Muscle layer of colon (tissue), 2 donors: Measurements from ENCODE around the gene LPCAT1.

Experiments
- H3K27ac ChIP-seq: one replicate; pipeline ENCODE4 v1.7.0; 2013; ENCODE audit warnings: low read depth, mild to moderate bottlenecking, low read length, moderate library complexity
- H3K27me3 ChIP-seq, 2 donors: one replicate each; pipeline ENCODE4 v1.7.0; 2013; ENCODE audit warnings: low read length in 2 of 2, mild to moderate bottlenecking in 2 of 2; ENCODE audit not compliant: insufficient read depth in 2 of 2, control insufficient read depth in 1 of 2
- H3K36me3 ChIP-seq: one replicate; pipeline ENCODE4 v1.7.0; 2013; ENCODE audit warnings: mild to moderate bottlenecking, low read length; ENCODE audit not compliant: insufficient read depth
- H3K4me1 ChIP-seq: one replicate; pipeline ENCODE4 v1.7.0; 2013; ENCODE audit warnings: mild to moderate bottlenecking, low read length; ENCODE audit not compliant: insufficient read depth
- H3K4me3 ChIP-seq, 2 donors: one replicate each; pipeline ENCODE4 v1.7.0; 2013; ENCODE audit warnings: low read length in 2 of 2, low read depth in 1 of 2, mild to moderate bottlenecking in 1 of 2, moderate library complexity in 1 of 2
- H3K9ac ChIP-seq: one replicate; pipeline ENCODE4 v1.7.0; 2013; ENCODE audit warnings: low read length
- H3K9me3 ChIP-seq: one replicate; pipeline ENCODE4 v1.7.0; 2013; ENCODE audit warnings: mild to moderate bottlenecking, low read length
- donor health status: abdominal sarcoma.
- donor health status: Adenocarcinoma of cecum.

The LPCAT1 gene

DNA sequence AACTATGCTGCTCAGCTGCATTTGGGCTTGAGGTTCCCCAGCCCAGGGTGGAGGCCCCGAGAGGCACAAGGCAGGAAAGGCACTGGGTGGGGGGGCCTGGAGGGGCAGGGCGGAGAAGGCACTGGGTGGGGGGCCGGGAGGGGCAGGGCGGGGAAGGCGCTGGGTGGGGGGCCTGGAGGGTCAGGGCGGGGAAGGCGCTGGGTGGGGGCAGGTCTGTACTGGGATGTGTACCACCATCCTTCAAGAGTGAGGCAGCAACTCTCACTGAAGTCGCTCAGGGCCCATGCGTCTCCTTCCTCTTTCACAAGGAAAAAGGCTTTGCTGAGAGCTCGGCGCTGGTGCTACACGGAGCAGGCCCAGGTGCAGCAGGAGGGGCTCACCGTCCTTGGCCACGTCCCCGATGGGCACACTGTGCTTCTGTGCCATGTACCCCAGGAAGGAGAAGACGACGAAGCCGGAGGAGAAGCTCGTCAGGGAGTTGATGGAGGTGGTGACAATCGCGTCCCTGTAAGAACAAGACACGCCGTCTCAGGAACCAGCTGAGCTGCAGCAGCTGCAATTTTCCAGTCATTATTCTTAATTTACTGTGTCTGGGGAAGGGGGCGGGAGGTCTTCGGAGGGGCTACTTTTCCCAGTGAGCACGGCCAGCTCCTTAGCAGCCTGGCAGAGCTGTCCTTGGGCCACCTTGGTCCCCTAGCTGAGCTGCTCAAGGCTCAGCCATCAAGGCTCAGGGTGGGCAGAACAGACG is 109.3 kb downstream of the LPCAT1 start:
- Histone ChIP-seq H3K9ac (no peak overlapping the region), H3K4me1 (no peaks in the 10 kb centered on the region), H3K36me3 (no peaks in the 10 kb centered on the region), H3K4me3 (no peak overlapping the region), H3K27me3 (peaks cover 0 to 13% of the 10 kb centered on the region in 2 donors), H3K27ac (no peak overlapping the region), H3K9me3 (no peaks in the 10 kb centered on the region)

DNA sequence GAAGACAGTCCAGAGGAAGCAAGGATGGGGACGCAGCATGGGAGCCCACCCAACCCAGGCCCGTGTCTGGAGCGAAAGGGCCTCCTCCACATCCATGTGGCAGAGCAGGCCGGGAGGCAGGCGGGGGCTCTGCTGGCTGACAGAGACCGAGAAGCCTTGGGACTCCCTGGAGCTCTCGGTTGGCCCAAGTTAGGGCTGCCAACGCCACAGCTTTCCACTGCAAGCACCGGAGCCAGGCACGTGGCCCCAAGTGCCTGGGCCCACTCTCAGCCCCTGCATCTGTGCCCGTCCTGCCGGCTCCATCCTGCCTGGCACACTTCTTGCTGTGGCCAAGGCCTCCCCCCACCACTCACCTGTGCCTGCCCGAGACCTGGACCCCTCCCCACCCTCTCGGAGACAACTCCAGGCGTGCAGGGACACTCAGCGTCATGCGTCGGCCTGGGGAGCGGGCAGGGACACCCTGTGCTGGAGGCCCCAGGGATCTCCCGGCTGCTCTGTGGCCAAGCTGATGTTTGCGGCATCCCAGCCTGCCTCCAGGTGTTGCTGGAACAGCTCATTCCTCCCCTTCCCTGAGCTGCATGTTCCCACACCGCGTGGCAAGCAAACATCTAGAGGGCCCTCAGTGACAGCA is 110.0 kb downstream of the LPCAT1 start:
- H3K4me3 ChIP-seq, result no peak overlapping the region
- no peaks in the 10 kb centered on the region for H3K36me3 ChIP-seq
- no peak overlapping the region for H3K27ac ChIP-seq
- no peaks in the 10 kb centered on the region for H3K4me1 ChIP-seq
- H3K27me3 ChIP-seq, result peaks cover 0 to 17% of the 10 kb centered on the region in 2 donors
- no peak overlapping the region for H3K9ac ChIP-seq
- no peaks in the 10 kb centered on the region for H3K9me3 ChIP-seq

DNA sequence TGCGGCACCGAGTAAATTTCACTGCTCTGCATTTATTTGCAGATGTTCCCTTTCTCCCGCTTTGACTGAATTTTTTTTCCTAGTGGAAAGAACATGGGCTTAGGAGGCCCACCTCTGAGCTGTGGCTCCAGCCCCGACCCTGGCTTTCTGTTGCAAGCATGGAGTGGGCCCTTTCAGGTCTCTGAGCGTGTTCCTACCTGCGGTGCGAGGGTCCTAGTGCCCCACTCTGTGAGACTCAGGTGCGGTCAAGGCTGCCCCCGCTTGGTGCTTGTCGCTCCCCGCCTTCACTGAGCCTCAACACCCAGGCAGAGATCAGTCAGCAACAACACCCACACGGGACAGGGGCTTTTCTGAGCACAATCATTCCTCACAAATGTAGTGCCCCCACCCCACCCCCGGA is 110.5 kb downstream of the LPCAT1 start:
- no peaks in the 10 kb centered on the region for H3K9me3 ChIP-seq
- H3K4me1 ChIP-seq, result no peaks in the 10 kb centered on the region
- H3K36me3 ChIP-seq, result no peaks in the 10 kb centered on the region
- H3K27me3 ChIP-seq, result peaks cover 0 to 17% of the 10 kb centered on the region in 2 donors
- H3K4me3 ChIP-seq, result no peak overlapping the region
- no peak overlapping the region for H3K9ac ChIP-seq
- no peak overlapping the region for H3K27ac ChIP-seq

DNA sequence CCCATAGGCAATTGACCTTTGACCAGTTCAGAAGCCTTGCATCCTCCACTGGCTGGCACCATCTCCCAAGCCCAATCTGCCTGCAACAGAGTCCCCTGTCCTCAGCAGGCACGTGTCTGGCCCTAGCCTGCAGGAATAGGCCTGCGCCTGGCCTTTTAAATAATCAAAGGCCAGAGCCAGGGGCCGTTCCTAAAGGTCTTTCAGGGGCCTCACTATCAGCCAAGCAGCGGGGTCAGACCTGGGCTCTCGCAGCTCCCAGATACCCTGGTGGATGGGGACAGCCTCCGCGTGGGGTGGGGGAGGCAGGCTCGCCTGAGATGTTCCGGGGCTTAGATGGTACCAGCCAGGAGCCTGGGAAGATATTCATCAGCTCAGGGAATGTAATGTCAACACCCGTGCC is 111.1 kb downstream of the LPCAT1 start:
- H3K4me3 ChIP-seq, result no peak overlapping the region
- H3K36me3 ChIP-seq, result no peaks in the 10 kb centered on the region
- H3K9ac ChIP-seq, result no peak overlapping the region
- no peak overlapping the region for H3K27ac ChIP-seq
- H3K4me1 ChIP-seq, result no peaks in the 10 kb centered on the region
- no peaks in the 10 kb centered on the region for H3K9me3 ChIP-seq
- H3K27me3 ChIP-seq, result peaks cover 0 to 17% of the 10 kb centered on the region in 2 donors

DNA sequence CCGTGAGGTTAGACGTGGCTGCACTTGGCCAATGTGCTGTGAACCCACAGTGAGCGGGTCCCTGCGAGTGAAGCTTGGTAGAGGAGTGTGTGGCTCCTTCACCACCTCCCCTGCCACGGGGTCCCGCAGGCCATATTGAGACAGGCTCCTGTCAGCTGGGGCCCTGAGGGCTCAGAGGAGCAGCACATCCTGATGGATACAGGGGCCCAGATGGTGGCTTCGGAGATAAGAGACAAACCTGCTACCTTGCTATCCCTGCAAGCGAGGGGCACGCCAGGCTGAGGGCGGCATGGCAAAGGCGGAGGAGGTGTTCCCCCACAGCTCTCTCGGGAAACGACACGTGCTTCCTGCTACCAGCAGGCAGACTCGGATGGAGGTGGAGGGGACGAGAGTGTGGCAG is 111.6 kb downstream of the LPCAT1 start:
- peaks cover 0 to 17% of the 10 kb centered on the region in 2 donors for H3K27me3 ChIP-seq
- H3K9ac ChIP-seq, result no peak overlapping the region
- no peaks in the 10 kb centered on the region for H3K4me1 ChIP-seq
- H3K36me3 ChIP-seq, result no peaks in the 10 kb centered on the region
- no peak overlapping the region for H3K27ac ChIP-seq
- no peaks in the 10 kb centered on the region for H3K9me3 ChIP-seq
- no peak overlapping the region for H3K4me3 ChIP-seq
